NCI-H510A (cell line): ENCODE measurements around the gene MDM4.

Source experiments
- DNase-seq: peaks from one replicate; lab custom pipeline; 2025; lab: John Stamatoyannopoulos, UW

The MDM4 gene

DNA sequence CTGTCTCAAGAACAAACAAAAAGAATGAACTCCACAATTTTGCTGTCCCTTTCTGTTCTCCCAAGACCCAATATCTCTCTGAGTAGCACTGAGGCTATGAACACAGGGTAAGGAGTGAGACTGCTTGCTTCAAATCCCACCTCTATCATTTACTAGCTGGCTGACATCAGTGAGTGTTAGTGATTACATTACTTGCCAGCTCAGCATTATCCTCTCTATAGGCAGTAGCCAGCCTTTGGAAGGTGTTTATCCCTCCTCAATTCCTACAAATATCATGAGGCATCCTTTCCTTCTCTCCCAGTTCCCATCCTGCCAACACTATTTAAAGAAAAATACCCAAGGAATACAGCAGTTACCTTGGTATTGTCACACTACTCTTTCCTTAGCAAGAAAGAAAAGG lies 24.6 kb upstream of the MDM4 start:
- DNase-seq = no peak

DNA sequence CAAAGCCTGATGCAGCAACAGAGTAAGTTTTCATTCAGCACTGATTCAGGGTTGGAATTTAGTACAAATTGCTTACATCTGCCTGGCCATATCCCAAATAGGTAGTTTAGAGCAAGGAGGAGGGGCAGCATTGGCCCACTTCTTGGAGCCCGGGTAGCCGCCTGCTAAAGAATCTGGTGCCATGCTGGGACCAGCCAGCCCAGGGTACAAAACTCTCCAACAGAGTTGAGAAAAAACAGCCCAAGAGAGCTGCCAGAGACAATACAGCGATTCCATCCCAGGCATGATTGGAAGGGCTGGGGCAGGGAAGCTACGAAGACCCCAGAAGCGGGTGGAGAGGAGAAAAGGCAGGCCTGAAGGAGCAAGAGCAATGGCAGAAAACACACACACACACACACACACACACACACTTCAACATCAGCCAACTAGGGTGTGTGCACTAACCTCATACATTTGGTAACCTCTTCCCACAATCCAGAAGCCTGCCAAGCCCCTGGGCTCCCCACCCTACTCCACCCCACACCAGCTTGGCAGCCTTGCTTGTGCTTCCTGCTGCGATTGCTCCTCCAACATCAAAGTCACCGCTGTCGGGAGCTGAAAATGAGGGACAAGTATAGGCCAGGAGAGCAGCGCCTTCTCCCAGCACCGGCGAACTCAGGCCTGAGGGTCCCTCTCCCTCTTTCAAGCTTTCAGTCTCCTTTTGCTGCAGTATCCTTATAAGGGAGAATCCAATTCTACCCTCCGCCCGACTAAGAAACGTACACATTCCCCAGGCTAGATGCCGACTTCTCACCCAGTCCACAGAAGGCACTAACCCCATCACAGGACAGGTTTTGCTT lies 22.8 kb upstream of the MDM4 start:
- DNase-seq = no peak

DNA sequence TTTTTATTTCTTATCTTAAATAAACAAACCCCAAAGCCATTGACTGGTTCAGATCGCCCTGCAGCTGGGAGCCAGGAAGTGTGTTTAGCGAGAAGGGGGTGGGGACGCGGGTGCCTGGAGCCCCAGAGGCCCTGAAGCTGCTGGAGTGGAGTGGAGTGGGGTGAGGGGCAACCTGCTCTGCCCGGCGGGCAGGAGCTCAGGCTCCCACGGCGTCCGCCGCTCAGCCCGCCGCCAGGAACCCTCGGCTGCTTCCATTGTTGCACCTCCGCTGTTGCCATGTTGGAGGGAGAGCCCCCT lies 22.3 kb upstream of the MDM4 start:
- peak; percentile 45 for DNase-seq

DNA sequence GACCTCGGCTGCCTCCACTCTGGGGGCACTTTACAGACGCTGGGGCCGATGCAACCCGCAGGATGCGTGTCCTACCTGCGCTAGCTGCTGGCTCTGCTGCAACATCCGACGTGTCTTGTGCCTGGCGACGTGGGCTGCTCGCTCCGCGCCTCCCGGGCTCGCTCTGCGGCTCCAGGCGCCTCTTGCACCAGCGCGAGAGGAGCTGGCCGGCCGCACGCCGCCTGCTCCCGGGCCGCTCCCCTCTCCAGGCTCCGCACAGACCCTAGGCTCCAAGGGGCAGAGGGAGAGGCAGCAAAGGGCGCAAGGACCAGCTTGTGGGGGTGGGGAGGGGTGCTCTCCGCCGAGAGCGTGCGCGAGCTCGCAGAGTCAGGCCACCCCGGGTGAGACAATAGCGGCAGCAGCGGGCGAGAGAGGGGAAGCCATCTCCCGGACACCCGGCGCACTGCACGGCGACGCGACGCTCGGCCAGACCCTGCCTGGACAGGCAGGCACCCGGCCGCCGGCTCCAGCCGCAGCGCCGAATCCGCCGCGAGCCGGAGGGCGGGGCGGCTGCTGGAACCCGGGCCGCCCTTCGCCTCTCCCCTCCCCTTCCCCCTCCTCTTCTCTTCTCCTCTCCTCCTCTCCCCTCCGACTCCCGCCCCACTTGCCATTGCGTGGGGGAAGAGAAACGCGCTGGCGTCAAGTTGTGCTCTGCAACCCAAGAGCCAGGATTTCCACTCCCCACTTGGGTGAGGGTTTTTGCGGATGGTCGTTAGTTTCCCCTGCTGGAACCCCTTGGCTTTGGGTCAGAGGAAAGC lies 21.7 kb upstream of the MDM4 start, which contains the start of gene PIK3C2B:
TSS of gene PIK3C2B (minus strand) at position 525 of the 797 bp plus-strand sequence. CDS start 25,003 bp downstream, outside the sequence.
- DNase-seq = peak; percentile 73

DNA sequence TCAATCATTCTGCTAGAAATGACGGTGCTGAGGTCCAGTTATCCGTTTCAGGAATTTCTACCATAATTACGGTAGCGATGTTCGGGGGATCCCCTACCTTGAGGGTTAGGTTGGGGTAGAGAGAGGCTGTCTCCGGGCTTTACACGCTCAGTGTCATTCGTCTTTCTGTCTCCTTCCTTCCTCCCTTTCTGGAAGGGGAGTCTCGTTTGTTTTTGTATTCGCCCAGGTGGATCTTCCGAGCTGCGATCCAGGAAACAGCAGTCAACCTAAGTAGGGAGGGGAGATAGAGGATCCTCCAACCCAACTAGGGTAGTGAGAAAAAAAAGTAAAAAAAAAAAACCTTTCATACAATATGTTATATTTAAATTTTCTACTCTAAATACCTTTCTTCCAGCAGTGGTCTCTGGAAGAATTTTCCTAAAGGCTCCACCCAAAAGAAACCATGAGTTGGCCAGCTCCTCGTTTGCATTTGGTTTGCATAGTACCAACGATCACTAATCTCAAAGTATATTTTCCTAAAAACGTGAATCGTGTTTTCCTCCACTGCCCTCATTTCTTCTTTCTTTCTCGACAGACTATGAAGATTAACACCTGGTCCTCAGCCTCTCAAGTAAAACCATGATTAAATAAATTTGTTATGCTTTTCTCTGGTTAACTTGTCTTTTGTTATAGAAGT lies 21.0 kb upstream of the MDM4 start:
- no peak for DNase-seq

DNA sequence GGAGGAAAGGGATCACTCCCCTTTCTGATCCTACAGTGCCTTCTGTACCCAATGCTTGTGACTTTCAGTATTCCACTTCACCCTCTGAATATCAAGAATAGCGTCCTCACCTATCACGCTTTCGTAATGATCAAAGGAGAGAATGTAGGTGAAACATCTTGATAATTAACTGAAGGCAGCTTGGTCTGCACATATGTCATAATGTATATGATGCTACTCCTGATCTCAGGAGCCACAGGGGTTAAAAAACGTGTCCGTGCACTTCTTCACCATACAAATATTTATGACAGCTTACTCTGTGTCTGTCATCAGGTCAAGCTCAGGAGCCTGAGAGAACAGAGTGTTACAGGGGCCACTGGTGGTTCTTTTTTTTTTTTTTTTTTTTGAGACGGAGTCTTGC lies 20.4 kb upstream of the MDM4 start:
- DNase-seq = no peak

DNA sequence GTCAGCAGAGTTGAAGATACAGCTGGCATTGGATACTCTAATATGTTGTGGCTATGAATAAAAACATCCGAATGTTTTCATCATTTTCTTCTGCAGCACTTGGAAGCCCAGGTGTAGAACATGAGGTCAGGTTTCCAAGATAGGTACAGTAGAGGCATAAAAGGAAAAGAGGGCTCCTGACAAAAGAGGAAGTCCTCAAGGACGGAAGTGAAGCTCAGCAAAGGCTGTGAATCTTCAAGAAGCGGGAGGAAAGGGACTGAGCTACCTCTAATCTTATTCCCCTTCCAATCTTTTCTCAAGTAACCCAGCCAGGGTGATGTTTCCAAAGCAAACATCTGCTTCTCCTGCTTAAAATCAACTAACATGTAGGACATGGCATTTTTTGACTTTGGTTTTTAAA lies 17.2 kb upstream of the MDM4 start:
- DNase-seq = no peak

DNA sequence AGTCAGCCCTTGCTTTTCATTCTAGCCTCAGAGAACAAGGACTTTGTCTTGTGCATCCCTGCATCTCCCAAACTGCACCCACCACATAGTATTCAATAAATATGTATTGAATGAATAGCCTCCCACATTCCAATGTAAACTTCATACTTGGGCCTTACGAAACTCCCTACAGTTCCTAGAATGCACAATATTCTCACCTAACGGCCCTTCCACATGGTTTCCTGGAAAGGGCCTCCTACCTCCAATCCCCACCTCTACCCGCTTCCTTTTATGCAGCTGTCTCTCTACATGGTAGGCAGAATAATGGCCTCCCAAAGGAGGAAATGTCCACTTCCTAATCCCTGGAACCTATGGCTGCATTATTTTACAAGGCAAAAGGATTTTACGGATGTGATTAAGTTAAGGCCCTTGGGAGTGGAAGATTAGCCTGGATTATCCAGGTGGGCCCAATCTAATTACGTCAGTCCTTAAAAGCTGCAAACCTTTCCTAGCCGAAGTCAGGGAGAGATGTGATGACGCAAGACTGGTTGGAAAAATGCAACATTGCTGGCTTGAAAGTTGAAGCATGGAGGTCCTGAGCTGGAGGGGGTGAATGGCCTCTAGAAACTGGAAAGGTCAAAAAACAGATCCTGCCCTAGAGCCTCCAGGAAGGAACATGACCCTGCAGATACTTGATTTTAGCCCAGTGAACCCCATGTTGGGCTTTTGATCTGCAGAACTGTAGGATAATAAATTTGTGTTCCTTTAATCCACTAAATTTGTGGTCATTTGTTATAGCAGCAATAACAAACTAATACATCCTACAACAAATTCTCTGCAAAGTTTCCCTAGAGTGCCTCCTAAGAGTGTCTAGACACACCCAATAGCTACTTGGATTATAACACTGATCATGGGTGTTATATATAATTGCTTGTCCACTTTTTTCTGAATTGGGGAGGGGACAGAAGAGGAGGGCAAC lies 16.4 kb upstream of the MDM4 start:
- no peak for DNase-seq

DNA sequence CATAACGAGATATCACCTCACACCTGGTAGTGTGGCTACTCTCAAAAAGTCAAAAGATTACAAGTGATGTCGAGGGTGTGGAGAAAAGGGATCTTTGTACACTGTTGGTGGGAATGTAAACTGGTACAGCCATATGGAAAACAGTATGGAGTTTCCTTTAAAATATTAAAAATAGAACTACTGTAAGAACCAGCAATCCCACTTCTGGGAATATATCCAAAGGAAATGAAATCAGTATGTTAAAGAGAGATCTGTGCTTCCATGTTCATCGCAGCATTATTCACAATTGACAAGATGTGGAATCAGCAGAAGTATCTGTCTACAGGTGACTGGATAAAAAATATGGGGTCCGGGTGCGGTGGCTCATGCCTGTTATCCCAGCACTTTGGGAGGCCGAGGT lies 14.0 kb upstream of the MDM4 start:
- no peak for DNase-seq

DNA sequence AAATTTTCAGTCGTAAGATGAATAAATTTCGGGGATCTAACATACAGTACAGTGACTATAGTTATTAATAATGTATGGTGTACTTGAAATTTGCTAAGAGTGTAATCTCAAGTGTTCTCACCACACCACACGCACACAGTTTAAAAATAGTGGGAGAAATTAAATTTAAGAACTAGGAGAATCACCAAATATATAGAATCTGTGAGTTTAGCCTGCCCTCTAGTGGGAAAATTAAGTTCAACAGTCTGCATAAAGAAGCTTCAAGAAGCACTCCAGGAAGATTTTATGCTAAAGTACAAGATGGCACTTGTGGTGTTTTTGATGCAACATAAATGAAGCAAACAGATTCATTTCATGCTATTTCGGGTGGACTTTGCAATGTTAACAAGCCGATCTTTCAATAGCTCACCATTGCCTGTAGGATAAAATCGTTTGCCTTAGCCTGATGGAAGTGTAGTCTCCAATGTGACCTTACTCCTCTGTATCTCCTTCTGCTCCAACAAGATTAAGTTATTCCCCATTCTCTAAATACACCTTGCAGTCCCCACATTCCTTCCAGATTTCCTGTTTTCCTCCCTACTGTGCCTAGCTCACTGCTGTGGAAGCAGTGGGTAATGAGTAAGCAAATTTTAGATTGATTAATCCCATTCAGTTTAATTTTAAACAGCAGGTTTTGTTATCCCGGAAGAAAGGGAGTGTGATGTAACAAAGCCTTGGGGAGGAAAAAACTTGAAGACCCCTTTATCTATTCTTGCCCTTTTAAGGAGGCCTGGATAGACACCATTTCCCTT lies 12.9 kb upstream of the MDM4 start:
- DNase-seq = no peak

DNA sequence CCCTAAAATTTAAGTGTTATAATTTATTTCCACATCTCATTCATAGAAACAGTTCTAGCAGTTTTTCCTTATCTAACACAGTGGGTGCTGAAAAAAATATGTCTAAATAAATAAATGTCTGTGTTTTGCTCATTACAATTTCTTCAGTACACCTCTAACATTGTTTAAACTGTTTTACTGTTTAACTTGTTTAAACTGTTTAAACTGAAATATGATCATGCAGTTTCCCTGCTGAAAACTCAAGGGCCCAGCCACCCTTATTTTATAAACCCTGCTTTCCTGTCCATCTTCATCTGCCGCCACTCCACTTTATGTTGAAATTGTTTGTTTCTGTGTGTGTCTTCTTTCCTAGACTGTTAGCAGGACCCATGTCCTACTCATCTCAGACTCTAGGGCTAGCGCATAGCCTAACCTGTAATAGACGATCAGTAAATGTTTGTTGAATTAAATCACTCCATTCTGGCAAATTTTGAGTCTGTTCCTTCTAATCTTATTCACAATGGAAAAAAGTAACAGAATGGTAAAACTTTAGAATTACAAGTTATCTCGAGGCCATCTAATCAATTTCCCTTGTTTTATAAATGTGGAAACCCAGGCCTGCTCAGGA lies 12.2 kb upstream of the MDM4 start:
- DNase-seq = peak; percentile 40

DNA sequence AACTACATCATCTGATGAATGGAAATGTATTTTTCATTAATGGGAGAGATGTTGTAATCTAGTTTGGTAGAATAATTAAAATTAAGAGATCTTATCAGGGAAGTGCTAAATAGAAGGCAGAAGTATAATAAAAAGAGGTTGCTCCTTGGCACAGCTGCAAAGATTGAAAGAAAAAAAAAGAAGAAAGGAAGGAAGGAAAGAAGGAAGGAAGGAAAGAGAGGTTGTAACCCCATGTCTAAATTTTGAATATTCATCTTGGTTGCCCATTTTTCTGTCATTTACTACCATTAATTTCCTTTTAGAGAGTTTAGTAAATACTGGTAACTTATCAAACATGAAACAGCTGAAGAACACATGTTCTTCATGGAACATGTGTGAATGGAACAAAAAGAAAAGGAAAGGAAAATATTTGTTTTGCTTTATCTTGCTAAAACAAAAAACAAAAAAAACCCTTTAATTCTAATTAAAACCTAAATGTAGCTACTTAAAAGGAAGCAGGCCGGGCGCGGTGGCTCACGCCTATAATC lies 10.5 kb upstream of the MDM4 start:
- DNase-seq = no peak

DNA sequence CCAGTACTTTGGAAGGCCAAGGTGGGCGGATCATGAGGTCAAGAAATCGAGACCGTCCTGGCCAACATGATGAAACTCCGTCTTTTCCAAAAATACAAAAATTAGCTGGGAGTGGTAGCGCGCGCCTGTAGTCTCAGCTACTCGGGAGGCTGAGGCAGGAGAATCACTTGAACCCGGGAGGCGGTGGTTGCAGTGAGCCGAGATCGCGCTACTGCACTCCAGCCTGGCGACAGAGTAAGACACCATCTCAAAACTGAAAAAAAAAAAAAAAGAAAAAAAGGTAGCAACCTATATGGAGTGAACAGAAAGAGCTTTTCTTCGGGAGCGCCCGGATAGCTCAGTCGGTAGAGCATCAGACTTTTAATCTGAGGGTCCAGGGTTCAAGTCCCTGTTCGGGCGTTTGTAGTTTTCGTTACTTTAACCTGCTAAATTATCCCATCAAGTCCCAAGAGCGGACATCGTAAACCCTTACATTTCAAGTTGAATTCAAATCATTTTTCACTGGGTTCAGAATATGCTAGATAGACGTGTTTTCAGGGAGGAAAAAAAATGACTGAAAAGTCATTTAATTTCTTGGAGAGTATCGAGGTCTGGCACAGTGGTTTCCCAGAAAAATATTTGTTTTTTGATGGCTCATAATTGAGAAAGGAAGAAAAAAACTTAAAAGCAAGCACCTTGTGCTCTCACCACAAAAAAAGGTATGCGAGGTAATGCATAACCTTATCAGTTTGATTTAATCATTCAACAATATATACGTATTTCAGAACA lies 9.8 kb upstream of the MDM4 start:
- peak; percentile 29 for DNase-seq

DNA sequence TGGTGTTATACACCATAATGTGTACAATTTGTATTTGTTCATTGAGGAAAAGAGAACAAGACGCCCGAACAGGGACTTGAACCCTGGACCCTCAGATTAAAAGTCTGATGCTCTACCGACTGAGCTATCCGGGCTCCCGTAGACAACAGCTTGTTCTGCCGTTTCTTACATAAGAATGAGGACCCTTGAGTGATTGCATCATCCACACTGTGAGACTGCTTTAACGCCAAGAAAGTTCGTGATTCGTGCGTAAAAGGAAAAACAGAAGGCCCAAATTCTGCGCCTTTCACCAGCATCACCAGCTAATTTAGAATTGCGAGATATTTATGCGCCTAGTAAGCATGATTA lies 9.3 kb upstream of the MDM4 start:
- peak; percentile 66 for DNase-seq

DNA sequence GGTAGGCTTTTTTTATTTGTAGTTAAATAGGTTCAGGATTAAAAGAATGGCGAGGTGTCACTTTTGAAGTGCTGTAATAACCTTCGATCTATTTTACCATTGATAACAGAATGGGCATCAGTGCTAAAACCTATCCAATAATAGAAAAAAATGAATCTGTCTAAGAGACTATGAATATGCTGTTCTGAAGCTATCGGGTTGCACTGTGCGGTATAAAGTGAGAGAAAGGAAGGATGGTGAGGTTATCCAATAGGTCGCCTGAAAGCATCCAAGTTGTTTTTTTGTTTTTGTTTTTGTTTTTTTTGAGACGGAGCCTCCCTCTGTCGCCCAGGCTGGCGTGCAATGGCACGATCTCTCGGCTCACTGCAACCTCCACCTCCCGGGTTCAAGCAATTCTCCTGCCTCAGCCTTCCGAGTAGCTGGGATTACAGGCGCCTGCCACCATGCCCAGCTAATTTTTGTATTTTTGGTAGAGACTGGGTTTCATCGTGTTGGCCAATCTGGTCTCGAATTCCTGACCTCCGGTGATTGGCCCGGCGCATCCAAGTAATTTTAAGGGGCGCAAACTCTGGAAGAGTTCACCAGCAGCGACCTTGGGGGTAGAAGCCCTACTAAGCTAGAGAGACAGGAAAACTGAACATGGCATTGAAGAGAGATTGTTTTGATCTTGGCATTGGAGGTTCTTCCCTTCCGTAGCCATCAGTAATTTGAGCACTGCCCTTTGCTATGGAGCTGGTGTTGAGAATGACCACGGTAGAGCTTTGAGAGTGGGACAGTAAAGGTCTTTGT lies 8.7 kb upstream of the MDM4 start:
- peak; percentile 70 for DNase-seq

DNA sequence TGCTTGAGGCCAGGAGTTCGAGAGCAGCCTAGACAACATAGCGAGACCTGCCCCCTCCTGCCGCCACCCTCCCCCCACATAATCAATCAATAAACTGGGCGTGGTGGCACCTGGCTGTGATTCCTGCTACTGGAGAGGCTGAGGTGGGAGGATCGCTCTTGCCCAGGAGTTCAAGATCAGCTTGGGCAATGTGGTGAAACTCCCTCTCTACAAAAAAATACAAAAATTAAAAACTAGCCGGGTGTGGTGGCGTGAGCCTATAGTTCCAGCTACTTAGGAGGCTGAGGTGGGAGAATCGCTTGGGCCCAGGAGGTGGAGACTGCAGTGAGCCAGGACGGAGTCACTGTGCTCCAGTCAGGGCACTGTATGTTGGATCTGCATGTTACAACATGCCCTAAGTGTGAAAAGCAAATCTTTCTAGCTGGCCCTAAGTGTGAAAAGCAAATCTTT lies 7.0 kb upstream of the MDM4 start:
- no peak for DNase-seq

DNA sequence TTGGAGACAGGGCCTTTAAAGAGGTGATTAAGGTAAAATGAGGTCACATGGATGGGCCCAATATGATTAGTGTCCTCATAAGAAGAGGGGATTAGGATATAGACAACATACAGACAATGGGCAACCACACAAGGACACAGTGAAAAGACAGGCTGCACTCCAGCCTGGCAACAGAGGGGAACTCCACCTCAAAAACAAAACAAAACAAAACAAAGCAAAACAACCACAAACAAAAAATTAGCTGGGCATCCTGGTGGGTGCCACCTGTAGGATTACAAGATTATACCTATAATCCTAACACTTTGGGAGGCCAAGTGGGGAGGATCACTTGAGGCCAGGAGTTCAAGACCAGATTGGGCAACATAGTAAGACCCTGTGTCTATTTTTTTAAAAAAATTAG lies 4.8 kb upstream of the MDM4 start:
- DNase-seq = no peak

DNA sequence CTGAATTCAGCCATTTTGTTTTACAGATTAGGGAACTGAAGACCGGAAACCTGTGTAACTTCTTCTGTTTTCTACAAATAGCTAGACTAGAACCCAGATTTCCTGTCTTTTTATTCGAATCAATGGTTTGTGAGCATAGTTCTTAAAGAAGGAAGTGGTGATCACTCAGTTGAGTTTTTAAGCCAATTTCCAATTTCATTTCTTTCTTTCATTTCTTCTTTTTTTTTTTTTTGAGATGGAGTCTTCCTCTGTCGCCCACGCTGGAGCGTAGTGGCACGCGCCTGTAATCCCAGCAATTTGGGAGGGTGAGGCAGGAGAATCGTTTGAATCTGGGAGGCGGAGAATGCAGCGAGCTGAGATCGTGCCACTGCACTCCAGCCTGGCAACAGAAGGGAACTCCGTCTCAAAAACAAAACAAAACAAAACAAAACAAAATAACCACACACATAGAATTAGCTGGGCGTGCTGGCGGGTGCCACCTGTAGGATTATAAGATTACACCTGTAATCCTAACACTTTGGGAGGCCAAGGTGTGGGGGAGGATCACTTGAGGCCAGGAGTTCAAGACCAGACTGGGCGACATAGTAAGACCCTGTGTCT lies 3.0 kb upstream of the MDM4 start:
- no peak for DNase-seq
